ENCODE measurements around the gene SPRR2G.

SPRR2G gene

DNA sequence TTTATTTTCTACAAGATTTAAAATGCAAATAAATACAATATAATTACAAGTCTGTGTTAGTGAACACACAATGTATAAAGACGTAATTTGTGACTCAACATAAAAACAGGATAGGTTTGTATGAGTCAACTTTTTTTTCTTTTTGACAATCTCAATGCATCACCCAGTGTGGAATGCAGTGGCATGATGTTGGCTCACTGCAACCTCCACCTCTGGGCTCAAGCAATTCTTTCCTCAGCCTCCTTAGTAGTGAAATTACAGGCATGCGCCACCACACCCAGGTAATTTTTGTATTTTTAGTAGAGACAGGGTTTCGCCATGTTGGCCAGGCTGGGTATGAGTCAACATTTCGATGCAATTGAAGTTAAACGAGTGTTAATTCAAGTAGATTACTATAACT is 50.4 kb downstream of the SPRR2G start:
- no peak for TF ChIP-seq EZH2 (IDR thresholded peaks at IDR 0.05; ENCODE audit: borderline replicate concordance, low read length)
- TF ChIP-seq, protein P1, sequence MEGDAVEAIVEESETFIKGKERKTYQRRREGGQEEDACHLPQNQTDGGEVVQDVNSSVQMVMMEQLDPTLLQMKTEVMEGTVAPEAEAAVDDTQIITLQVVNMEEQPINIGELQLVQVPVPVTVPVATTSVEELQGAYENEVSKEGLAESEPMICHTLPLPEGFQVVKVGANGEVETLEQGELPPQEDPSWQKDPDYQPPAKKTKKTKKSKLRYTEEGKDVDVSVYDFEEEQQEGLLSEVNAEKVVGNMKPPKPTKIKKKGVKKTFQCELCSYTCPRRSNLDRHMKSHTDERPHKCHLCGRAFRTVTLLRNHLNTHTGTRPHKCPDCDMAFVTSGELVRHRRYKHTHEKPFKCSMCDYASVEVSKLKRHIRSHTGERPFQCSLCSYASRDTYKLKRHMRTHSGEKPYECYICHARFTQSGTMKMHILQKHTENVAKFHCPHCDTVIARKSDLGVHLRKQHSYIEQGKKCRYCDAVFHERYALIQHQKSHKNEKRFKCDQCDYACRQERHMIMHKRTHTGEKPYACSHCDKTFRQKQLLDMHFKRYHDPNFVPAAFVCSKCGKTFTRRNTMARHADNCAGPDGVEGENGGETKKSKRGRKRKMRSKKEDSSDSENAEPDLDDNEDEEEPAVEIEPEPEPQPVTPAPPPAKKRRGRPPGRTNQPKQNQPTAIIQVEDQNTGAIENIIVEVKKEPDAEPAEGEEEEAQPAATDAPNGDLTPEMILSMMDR (IDR thresholded peaks at IDR 0.05; ENCODE audit: low read length): no peak
- Histone ChIP-seq H3K36me3 (ENCODE audit: insufficient read depth, low read length) (no peaks in the 10 kb centered on the region), H2AFZ (ENCODE audit: low read length) (no peak overlapping the region), H3K9me2 (ENCODE audit: low read depth, low read length) (no peaks in the 10 kb centered on the region), H3K4me1 (ENCODE audit: insufficient read depth, low read length, severe bottlenecking) (no peaks in the 10 kb centered on the region), H3K4me3 (ENCODE audit: low read depth, low read length, poor library complexity, severe bottlenecking) (no peak overlapping the region), H3F3A (ENCODE audit: insufficient read depth, low read length) (no peaks in the 10 kb centered on the region), H3K9ac (ENCODE audit: low read length) (no peak overlapping the region), H3K27me3 (ENCODE audit: insufficient read depth, low read length) (no peaks in the 10 kb centered on the region), H3K9me3 (ENCODE audit: low read length) (no peaks in the 10 kb centered on the region), H3K79me2 (ENCODE audit: insufficient read depth, low read length) (no peaks in the 10 kb centered on the region), H4K20me1 (ENCODE audit: insufficient read depth, low read length) (no peaks in the 10 kb centered on the region), H3K27ac (ENCODE audit: low read depth, low read length, poor library complexity, severe bottlenecking) (no peak overlapping the region), H3K4me2 (ENCODE audit: low read length) (no peak overlapping the region)

All from OCI-LY1 (cell line).